ENCODE results near the gene HIP1.

The HIP1 gene

GRCh38 chr7:75739796-75740672 lies 1.3 kb upstream of the HIP1 start:
- Histone ChIP-seq H3K4me2 (peak overlapping the region; percentile 90), H3K36me3 (no peaks in the 10 kb centered on the region), H3K27ac (peak overlapping the region; percentile 76), H3K9me3 (no peaks in the 10 kb centered on the region), H3K9ac (peak overlapping the region; percentile 78), H3K4me3 (peak overlapping the region; percentile 90), H3K27me3 (no peaks in the 10 kb centered on the region), H4K20me1 (peaks cover 7% of the 10 kb centered on the region; the same call in 1 of the 2 replicates), H3K4me1 (peaks cover 68% of the 10 kb centered on the region)
- no peak for TF ChIP-seq Cebpa-rat (IDR thresholded peaks at IDR 0.05)

DNA sequence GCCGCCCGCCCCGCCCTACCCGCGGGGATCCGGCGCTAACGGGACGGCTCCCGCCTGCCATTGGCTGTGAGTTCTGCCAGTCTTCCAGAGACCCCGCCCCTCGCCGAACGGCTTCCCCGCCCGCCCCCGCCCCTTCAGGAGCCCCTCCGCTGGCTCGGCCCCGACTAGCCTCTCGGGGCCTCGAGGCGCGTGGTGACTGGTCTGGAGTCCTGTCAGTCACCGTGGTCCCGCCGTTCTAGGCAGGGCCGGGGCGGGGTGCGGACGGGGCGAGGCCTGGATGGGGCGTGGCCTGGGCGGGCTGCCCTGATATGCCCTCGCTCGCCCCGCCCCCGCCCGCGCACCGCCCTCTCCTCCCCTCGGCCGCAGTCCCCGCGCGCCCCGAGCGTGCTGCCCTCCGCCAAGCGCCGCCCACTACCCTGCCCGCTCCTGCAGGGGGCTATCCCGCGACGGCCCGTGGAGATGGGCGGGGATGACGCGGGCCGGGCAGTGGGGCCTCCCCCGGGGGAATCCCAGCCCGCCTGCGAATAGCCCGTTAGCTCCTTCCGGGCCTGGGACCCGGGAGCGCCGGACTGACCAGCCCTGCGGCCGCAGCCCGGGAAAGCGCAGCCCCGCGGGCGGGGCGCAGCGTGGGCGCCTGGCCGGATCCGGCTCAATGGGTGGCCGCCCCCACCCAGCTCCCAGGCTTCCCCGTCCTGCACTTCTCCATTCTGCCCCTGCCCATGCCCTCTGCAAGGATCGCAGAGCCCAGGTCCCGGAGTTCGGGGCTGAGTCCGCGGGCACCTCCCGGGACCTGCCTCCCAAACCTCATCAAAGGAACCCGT lies 444 bp upstream of the HIP1 start:
- H3K27ac ChIP-seq, result peak overlapping the region; percentile 82
- peaks cover 70% of the 10 kb centered on the region for H3K4me1 ChIP-seq
- peak overlapping the region; percentile 86 for H3K9ac ChIP-seq
- peak overlapping the region; percentile 94 for H3K4me3 ChIP-seq
- no peaks in the 10 kb centered on the region for H3K27me3 ChIP-seq
- no peaks in the 10 kb centered on the region for H3K9me3 ChIP-seq
- no peaks in the 10 kb centered on the region for H3K36me3 ChIP-seq
- TF ChIP-seq Cebpa-rat (IDR thresholded peaks at IDR 0.05), result no peak
- peak overlapping the region; percentile 98 for H3K4me2 ChIP-seq
- peaks cover 7% of the 10 kb centered on the region; the same call in 1 of the 2 replicates for H4K20me1 ChIP-seq

DNA sequence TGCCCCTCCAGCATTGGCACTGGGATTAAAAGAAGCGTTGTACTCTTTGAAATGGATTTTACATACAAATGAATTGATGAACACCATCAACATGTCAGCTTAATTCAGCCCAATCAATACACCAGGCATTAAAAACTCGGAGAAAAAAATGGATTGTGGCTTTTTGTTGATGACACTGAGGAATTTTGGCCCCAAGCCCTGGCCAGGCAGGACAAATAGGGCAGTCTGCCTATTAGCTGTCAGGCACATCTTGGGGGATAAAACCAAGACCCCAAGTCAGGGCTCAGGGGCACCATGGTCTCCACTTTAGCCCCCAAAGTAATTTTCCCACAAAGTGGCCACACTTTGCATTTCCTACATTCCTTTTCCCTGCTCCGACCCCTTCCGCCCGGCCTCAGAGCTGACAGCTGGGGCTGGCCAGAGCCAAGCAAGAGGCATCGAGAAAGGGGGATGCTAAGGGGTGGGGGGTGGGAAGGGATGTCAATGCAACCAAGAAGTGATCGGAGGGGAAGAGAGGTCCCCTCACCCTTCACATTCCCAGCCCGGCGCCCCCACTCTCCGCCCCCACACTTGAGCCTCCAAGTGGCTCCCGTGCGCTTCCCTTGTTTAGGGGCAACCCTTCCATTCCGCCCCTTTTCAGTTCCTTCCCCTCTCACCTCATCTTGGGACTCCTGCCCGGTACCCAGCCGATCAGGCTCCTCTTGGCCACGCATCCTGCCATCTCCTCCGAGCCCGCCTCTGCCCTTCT lies 711 bp downstream of the HIP1 start:
- no peaks in the 10 kb centered on the region for H3K27me3 ChIP-seq
- peaks cover 10% of the 10 kb centered on the region; the same call in 1 of the 2 replicates for H3K36me3 ChIP-seq
- peak overlapping the region; percentile 86 for H3K9ac ChIP-seq
- H3K4me1 ChIP-seq, result peaks cover 71% of the 10 kb centered on the region
- H3K4me3 ChIP-seq, result peak overlapping the region; percentile 94
- H3K9me3 ChIP-seq, result no peaks in the 10 kb centered on the region
- H3K4me2 ChIP-seq, result peak overlapping the region; percentile 98
- peaks cover 7% of the 10 kb centered on the region; the same call in 1 of the 2 replicates for H4K20me1 ChIP-seq
- no peak for TF ChIP-seq Cebpa-rat (IDR thresholded peaks at IDR 0.05)
- peak overlapping the region; percentile 82 for H3K27ac ChIP-seq

DNA sequence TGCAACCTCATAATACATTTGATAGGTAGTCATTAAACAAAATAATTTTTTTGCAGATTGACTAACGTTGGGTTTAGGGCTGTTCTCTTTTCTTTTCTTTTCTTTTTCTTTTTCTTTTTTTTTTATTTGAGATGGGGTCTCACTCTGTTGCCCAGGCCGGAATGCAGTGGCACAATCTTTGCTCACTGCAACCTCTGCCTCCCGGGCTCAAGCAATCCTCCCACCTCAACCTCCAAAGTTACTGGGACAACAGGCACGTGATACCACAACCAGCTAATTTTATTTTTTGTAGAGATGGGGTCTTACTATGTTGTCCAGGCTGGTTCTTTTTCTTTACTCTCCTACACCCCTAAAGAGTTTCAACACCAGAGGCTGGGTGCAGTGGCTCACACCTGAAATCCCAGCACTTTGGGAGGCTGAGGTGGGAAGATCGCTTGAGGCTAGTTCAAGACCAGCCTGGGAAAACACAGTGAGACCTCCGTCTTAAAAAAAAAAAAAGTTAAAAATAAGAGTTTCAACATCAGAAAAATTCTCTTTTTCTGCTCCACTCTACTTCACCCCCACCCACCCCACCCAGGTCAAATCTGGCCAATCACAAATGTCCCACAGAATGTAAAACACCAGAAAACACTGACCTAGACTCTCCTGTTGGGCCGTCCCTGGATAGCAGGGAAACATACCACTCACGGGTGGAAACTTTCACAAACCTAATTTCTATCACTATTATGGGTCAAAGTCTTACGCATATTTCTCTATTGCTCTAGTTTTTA lies 3.0 kb downstream of the HIP1 start:
- H3K4me2 ChIP-seq, result no peak overlapping the region
- peaks cover 68% of the 10 kb centered on the region for H3K4me1 ChIP-seq
- peaks cover 7% of the 10 kb centered on the region; the same call in 1 of the 2 replicates for H4K20me1 ChIP-seq
- H3K9ac ChIP-seq, result no peak overlapping the region
- no peak overlapping the region for H3K27ac ChIP-seq
- no peaks in the 10 kb centered on the region for H3K27me3 ChIP-seq
- H3K9me3 ChIP-seq, result no peaks in the 10 kb centered on the region
- H3K36me3 ChIP-seq, result peaks cover 11% of the 10 kb centered on the region; the same call in 1 of the 2 replicates
- H3K4me3 ChIP-seq, result no peak overlapping the region
- TF ChIP-seq Cebpa-rat (IDR thresholded peaks at IDR 0.05), result no peak

GRCh38 chr7:75734586-75735458 lies 3.9 kb downstream of the HIP1 start:
- Histone ChIP-seq H3K4me1 (peaks cover 61% of the 10 kb centered on the region), H3K9ac (no peak overlapping the region), H3K36me3 (peaks cover 11% of the 10 kb centered on the region; the same call in 1 of the 2 replicates), H3K9me3 (no peaks in the 10 kb centered on the region), H3K27ac (no peak overlapping the region), H3K27me3 (no peaks in the 10 kb centered on the region), H3K4me3 (no peak overlapping the region), H4K20me1 (peaks cover 7% of the 10 kb centered on the region; the same call in 1 of the 2 replicates), H3K4me2 (no peak overlapping the region)
- TF ChIP-seq Cebpa-rat (IDR thresholded peaks at IDR 0.05), result no peak

- H3K9me3 ChIP-seq, result no peaks in the 10 kb centered on the region
- H3K27me3 ChIP-seq, result no peaks in the 10 kb centered on the region
- H3K4me3 ChIP-seq, result no peak overlapping the region
- H4K20me1 ChIP-seq, result peaks cover 12% of the 10 kb centered on the region
- H3K27ac ChIP-seq, result peak overlapping the region; percentile 21
- peaks cover 11% of the 10 kb centered on the region; the same call in 1 of the 2 replicates for H3K36me3 ChIP-seq
- peak overlapping the region; percentile 59 for H3K4me2 ChIP-seq
- no peak for TF ChIP-seq Cebpa-rat (IDR thresholded peaks at IDR 0.05)
- H3K4me1 ChIP-seq, result peaks cover 72% of the 10 kb centered on the region
- 0 out of 2 replicates have a peak overlapping the region, but pooled peaks have one; percentile 16 for H3K9ac ChIP-seq
Measured at GRCh38 chr7:75732764-75733630, 5.7 kb downstream of the HIP1 start.

- no peaks in the 10 kb centered on the region for H3K9me3 ChIP-seq
- no peak for TF ChIP-seq Cebpa-rat (IDR thresholded peaks at IDR 0.05)
- peaks cover 10% of the 10 kb centered on the region for H4K20me1 ChIP-seq
- no peak overlapping the region for H3K4me3 ChIP-seq
- H3K4me2 ChIP-seq, result peak overlapping the region; percentile 59
- peaks cover 11% of the 10 kb centered on the region; the same call in 1 of the 2 replicates for H3K36me3 ChIP-seq
- peak overlapping the region; percentile 21; the same call in 1 of the 2 replicates for H3K27ac ChIP-seq
- no peak overlapping the region for H3K9ac ChIP-seq
- peaks cover 69% of the 10 kb centered on the region for H3K4me1 ChIP-seq
- H3K27me3 ChIP-seq, result no peaks in the 10 kb centered on the region
Measured at GRCh38 chr7:75732016-75732521, 6.7 kb downstream of the HIP1 start.
